Right cardiac atrium (tissue), 5 donors: ENCODE measurements around the gene HGS. TPM values are rescaled to one million over a fixed set of nuclear protein-coding genes. Genes with fewer than 3 reads are reported as not detected.
"Not testable (repeated sequence)": the region's sequence is repeated elsewhere in the genome, so short reads cannot be mapped to it uniquely, and the experiment has no call there.

Experiments used
- ATAC-seq, 2 donors: fragments of 200-7000 bp; cut with Tn5 transposase; one replicate each; pipeline versions ENCODE4 v1.8.0 to v1.9.1; 2020; ENCODE audit warnings: moderate library complexity in 2 of 2, mild to moderate bottlenecking in 1 of 2
- DNase-seq, 3 donors: peaks; one replicate each; pipeline ENCODE4 v3.0.0-alpha.2; 2020
- H3K27ac ChIP-seq: one replicate; pipeline ENCODE4 v1.5.1; 2013; ENCODE audit warnings: mild to moderate bottlenecking, low read length, control low read depth, moderate library complexity
- H3K27me3 ChIP-seq: one replicate; pipeline ENCODE4 v1.6.1; 2013; ENCODE audit not compliant: control insufficient read depth, insufficient read depth
- H3K4me1 ChIP-seq: one replicate; pipeline ENCODE4 v1.6.1; 2013; ENCODE audit warnings: low read length; ENCODE audit not compliant: control insufficient read depth, insufficient read depth
- H3K4me3 ChIP-seq: one replicate; pipeline ENCODE4 v1.5.1; 2013; ENCODE audit warnings: low read length, control low read depth
- H3K9me3 ChIP-seq: one replicate; pipeline ENCODE4 v1.6.1; 2013; ENCODE audit warnings: low read length; ENCODE audit not compliant: control insufficient read depth
- WGBS: extraction: QIAGEN DNeasy Blood & Tissue Kit; methylation state at CpG from one replicate; pipeline ENCODE4 v1.1.7; 2013; 5-methylcytosine and 5-hydroxymethylcytosine counted together
- intact Hi-C, 4 donors: fragments of 100-400 bp; cut with DNase I; formaldehyde crosslinking; loops; one replicate each; pipeline versions ENCODE4 v1.11.0 to v1.14.0; 2022 to 2023
- polyA plus RNA-seq: library from polyadenylated mRNA; stranded (reverse); fragments of 200-250 nt; gene quantifications from one replicate; pipeline ENCODE4 v1.2.3, GENCODE V29; 2013
- total RNA-seq, 4 donors: library from RNA; stranded (reverse); fragmentation: NEBNext Ultra II Directional; extraction: Animal tissue kit (Norgen Biotek cat#: 25700); gene quantifications; one replicate each; pipeline ENCODE4 v1.2.1, GENCODE V29; 2021
- donor health status: healthy with polysubstance abuse.
- donor health status: DM: no; HTN: yes; CAD: no.
- donor health status: DM: no; HTN: no; CAD: no.
- donor health status: DM: no; HTN: yes; CAD: no; lungs with severe emphysema.
- donor health status: DM: yes; HTN: yes; CAD: no.

HGS gene
- total and polyA plus RNA-seq, 5 donors = 42.1 to 50.3 (median 48.6) TPM

- no peak overlapping the region for H3K27ac ChIP-seq
- WGBS = 90% methylated on average over 23 of the region's 23 CpGs
- no peaks in the 10 kb centered on the region for H3K9me3 ChIP-seq
- no peak overlapping the region for H3K4me3 ChIP-seq
- no peaks in the 10 kb centered on the region for H3K27me3 ChIP-seq
- DNase-seq (no peak), ATAC-seq (no peak)
- no peaks in the 10 kb centered on the region for H3K4me1 ChIP-seq
- intact Hi-C loops = no loop called here
Observed at GRCh38 chr17:81727324-81728031, 43.7 kb downstream of the HGS start.

- Histone ChIP-seq H3K27ac (no peak overlapping the region), H3K4me1 (no peaks in the 10 kb centered on the region), H3K27me3 (no peaks in the 10 kb centered on the region), H3K4me3 (no peak overlapping the region), H3K9me3 (no peaks in the 10 kb centered on the region)
- DNase-seq (peak; percentile 83 to 91 (median 91)), ATAC-seq (peak; percentile 89 to 90)
- intact Hi-C loops = no loop called here
- WGBS = 45% methylated on average over 32 of the region's 32 CpGs
Observed at GRCh38 chr17:81733507-81734404, 49.9 kb downstream of the HGS start.

GRCh38 chr17:81734405-81735263 lies 50.8 kb downstream of the HGS start:
- ATAC-seq (peak; percentile 3 to 5), DNase-seq (peak in 1 of 3 donors; percentile 67)
- no peaks in the 10 kb centered on the region for H3K9me3 ChIP-seq
- intact Hi-C loops = no loop called here
- H3K4me3 ChIP-seq = no peak overlapping the region
- H3K27ac ChIP-seq = no peak overlapping the region
- H3K27me3 ChIP-seq = no peaks in the 10 kb centered on the region
- no peaks in the 10 kb centered on the region for H3K4me1 ChIP-seq
- WGBS = 72% methylated on average over 35 of the region's 35 CpGs

GRCh38 chr17:81735264-81736102 lies 51.7 kb downstream of the HGS start:
- ATAC-seq (peak in 1 of 2 donors; percentile 48), DNase-seq (peak in 1 of 3 donors; percentile 68)
- no peak overlapping the region for H3K27ac ChIP-seq
- 36% methylated on average over 30 of the region's 30 CpGs for WGBS
- H3K4me1 ChIP-seq = no peaks in the 10 kb centered on the region
- H3K4me3 ChIP-seq = no peak overlapping the region
- H3K9me3 ChIP-seq = no peaks in the 10 kb centered on the region
- no peaks in the 10 kb centered on the region for H3K27me3 ChIP-seq
- intact Hi-C loops = no loop called here

- H3K9me3 ChIP-seq = no peaks in the 10 kb centered on the region
- no peak for DNase-seq
- no peaks in the 10 kb centered on the region for H3K27me3 ChIP-seq
- 80% methylated on average over 31 of the region's 31 CpGs for WGBS
- no peaks in the 10 kb centered on the region for H3K4me1 ChIP-seq
- no peak overlapping the region for H3K27ac ChIP-seq
- ATAC-seq = no peak
- no peak overlapping the region for H3K4me3 ChIP-seq
- intact Hi-C loops = no loop called here
Observed at GRCh38 chr17:81737947-81738800, 54.4 kb downstream of the HGS start.

- Histone ChIP-seq H3K4me3 (no peak overlapping the region), H3K27ac (no peak overlapping the region), H3K27me3 (no peaks in the 10 kb centered on the region), H3K4me1 (no peaks in the 10 kb centered on the region), H3K9me3 (no peaks in the 10 kb centered on the region)
- intact Hi-C loops = no loop called here
- ATAC-seq (no peak), DNase-seq (no peak)
- WGBS = 86% methylated on average over 27 of the region's 27 CpGs
Observed at GRCh38 chr17:81738801-81739393, 55.1 kb downstream of the HGS start.

- H3K4me1 ChIP-seq, H3K27ac ChIP-seq, H3K9me3 ChIP-seq, H3K4me3 ChIP-seq, H3K27me3 ChIP-seq, ATAC-seq, intact Hi-C loops, DNase-seq: not testable (repeated sequence)
- WGBS = 87% methylated on average over 8 of the region's 8 CpGs
Observed at GRCh38 chr17:81739593-81739992, 55.8 kb downstream of the HGS start.

- no peak overlapping the region for H3K4me3 ChIP-seq
- 45% methylated on average over 28 of the region's 28 CpGs for WGBS
- H3K27me3 ChIP-seq = no peaks in the 10 kb centered on the region
- DNase-seq (peak in 1 of 3 donors; percentile 47), ATAC-seq (peak; percentile 27 to 61)
- no peaks in the 10 kb centered on the region for H3K4me1 ChIP-seq
- H3K27ac ChIP-seq = no peak overlapping the region
- no peaks in the 10 kb centered on the region for H3K9me3 ChIP-seq
- intact Hi-C loops = no loop called here
Observed at GRCh38 chr17:81740395-81740961, 56.7 kb downstream of the HGS start.

- 45% methylated on average over 22 of the region's 22 CpGs for WGBS
- ATAC-seq = peak; percentile 25 to 46
- H3K4me1 ChIP-seq = no peaks in the 10 kb centered on the region
Observed at GRCh38 chr17:81741049-81741593, 57.3 kb downstream of the HGS start.

More at GRCh38 chr17:81741049-81741593, 57.3 kb downstream of the HGS start:
- DNase-seq = no peak
- no peak overlapping the region for H3K27ac ChIP-seq
- H3K27me3 ChIP-seq = no peaks in the 10 kb centered on the region
- intact Hi-C loops = no loop called here
- H3K4me3 ChIP-seq = no peak overlapping the region
- H3K9me3 ChIP-seq = no peaks in the 10 kb centered on the region
